Measurements from ENCODE around the gene PTGIR.

PTGIR gene

GRCh38 chr19:46601318-46602224 lies 23.3 kb downstream of the PTGIR start, which contains the start of gene CALM3:
TSS of gene CALM3 (plus strand) at chr19:46601330. CDS start at chr19:46601435, 105 bp downstream.
- DNase-seq (ENCODE audit: low read depth in 2 of 3, low spot score in 1 of 3): no peak

- DNase-seq (ENCODE audit: low read depth in 2 of 3, low spot score in 1 of 3): peak; percentile 96 to 98 (median 97)
Measured at GRCh38 chr19:46600384-46601317, 24.2 kb downstream of the PTGIR start.

GRCh38 chr19:46599716-46600373 lies 25.0 kb downstream of the PTGIR start:
- no peak for DNase-seq (ENCODE audit: low read depth in 2 of 3, low spot score in 1 of 3)

GRCh38 chr19:46598372-46598917 lies 26.4 kb downstream of the PTGIR start:
- no peak for DNase-seq (ENCODE audit: low read depth in 2 of 3, low spot score in 1 of 3)

GRCh38 chr19:46596008-46596407 lies 28.9 kb downstream of the PTGIR start:
- DNase-seq (ENCODE audit: low read depth in 2 of 3, low spot score in 1 of 3): no peak

DNA sequence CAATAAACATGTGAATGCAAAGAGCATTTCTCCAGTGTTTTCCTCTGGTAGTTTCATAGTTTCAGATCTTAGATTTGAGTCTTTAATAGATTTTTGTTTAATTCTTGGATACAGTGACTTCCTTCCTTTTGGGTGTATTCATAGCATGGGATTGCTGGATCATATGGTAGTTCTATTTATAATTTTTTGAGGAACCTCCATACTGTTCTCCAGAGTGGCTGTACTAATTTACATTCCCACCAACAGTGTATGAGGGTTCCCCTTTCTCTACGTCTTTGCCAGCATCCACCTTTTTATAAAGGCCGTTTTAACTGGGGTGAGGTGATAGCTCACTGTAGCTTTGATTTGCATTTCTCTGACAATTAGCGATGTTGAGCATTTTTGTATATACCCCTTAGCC lies 33.0 kb downstream of the PTGIR start:
- DNase-seq (ENCODE audit: low read depth in 2 of 3, low spot score in 1 of 3): no peak

GRCh38 chr19:46591254-46591653 lies 33.6 kb downstream of the PTGIR start:
- no peak for DNase-seq (ENCODE audit: low read depth in 2 of 3, low spot score in 1 of 3)

DNA sequence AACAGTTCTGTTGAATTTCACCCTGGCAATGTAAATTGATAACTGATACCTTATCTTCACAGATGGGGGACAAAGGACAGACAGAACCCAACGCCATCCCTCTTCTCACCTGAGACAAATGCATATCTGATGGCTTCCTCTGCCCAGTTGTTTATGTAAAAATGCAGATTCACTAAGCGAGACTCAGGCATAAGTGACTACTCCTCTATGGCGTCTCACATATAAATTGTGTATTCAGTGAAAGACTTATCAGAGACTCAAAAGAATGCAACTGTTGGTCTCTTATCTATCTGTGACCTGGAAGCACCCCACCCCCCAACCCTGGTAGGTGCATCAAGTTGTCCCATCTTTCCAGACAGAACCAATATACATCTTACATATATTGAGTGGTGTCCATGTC lies 37.0 kb downstream of the PTGIR start:
- no peak for DNase-seq (ENCODE audit: low read depth in 2 of 3, low spot score in 1 of 3)

DNA sequence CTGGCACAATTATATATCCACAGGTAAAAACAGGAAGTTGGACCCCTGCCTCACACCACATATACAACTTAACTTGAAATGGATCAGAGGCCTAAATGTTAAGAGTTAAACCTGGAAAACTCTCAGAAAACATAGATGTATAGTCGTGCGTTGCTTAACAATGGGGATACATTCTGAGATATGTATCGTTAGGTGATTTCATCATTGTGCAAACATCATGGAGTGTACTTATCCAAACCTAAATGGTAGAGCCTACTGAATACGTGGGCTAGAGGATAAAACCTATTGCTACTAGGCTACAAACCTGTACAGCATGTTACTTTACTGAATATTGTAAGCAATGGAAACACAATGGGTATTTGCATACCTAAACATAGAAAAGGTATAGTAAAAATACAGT lies 38.6 kb downstream of the PTGIR start:
- no peak for DNase-seq (ENCODE audit: low read depth in 2 of 3, low spot score in 1 of 3)

- no peak for DNase-seq (ENCODE audit: low read depth in 2 of 3, low spot score in 1 of 3)
Measured at GRCh38 chr19:46585539-46585938, 39.4 kb downstream of the PTGIR start.

- DNase-seq (ENCODE audit: low read depth in 2 of 3, low spot score in 1 of 3): no peak
Measured at GRCh38 chr19:46580247-46580646, 44.6 kb downstream of the PTGIR start.

DNA sequence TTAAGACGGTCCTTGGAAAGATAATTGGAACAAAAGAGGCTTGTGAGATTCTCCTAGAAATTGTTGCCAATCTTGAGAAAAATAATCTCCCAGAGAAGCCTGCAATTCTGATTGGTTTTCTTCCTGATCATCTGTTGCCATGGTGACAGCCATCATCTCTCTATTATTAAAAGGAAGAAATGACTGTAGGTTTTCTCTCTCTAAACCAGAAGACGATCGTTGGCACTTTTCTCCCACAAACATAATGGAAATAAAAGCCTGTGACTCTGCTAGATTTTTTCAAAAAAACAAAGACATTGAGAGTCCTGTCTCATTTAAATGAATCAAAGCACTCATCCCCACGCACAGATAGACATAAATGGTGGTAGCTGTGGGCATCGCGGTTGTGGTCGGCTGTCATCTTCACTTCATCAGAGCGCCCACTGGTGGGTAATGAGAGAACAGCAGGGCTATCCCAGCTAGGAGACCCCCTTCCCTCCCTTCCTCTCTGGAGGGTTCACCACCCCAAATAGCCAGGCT lies 45.5 kb downstream of the PTGIR start:
- DNase-seq (ENCODE audit: low read depth in 2 of 3, low spot score in 1 of 3): peak in 2 of 3 donors; percentile 45 to 57

DNA sequence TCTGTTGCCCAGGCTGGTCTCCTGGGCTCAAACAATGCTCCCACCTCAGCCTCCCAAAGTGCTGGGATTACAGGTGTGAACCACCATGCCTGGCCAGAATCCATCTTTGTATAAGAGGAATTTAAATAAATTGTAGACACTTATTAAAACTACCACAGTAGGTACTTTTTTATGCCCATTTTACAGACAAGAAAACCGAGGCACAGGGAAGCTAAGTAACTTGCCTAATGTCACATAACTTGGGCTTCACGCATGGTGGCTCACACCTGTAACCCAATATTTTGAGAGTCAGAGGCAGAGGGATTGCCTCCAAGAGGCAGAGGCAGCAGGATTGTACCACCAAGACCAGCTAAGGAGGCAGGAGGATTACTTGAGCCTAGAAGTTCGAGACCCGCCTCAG lies 46.4 kb downstream of the PTGIR start:
- no peak for DNase-seq (ENCODE audit: low read depth in 2 of 3, low spot score in 1 of 3)

- peak; percentile 9 to 25 (median 21) for DNase-seq (ENCODE audit: low read depth in 2 of 3, low spot score in 1 of 3)
Measured at GRCh38 chr19:46574533-46574932, 50.4 kb downstream of the PTGIR start.

- no peak for DNase-seq (ENCODE audit: low read depth in 2 of 3, low spot score in 1 of 3)
Measured at GRCh38 chr19:46573679-46574498, 51.0 kb downstream of the PTGIR start.

DNA sequence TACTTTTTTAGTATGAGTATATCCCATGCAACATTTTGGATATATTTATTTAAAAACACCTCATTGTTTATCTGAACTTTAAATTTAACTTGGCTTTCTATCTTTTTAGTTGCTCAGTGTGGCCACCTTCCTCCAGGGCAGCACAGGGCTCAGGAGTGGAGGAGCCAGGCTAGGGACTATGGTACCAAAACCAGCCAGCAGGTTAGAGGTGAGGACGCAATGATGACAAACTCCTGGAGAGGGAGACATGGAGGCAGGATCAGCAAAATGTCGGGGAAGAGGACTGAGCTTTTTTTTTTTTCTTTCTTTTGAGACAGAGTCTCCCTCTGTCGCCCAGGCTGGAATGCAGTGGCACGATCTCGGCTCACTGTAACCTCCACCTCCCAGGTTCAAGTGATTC lies 53.4 kb downstream of the PTGIR start:
- DNase-seq (ENCODE audit: low read depth in 2 of 3, low spot score in 1 of 3): no peak

All from stimulated activated CD4-positive, alpha-beta T cell treated with anti-CD3 and anti-CD28 coated beads, Interleukin-12 subunit alpha, Interleukin-12 subunit beta, amount 100 ng/mL, for 48 hours (primary cell).